ENCODE measurements around the gene KCNQ1OT1.

The KCNQ1OT1 gene

DNA sequence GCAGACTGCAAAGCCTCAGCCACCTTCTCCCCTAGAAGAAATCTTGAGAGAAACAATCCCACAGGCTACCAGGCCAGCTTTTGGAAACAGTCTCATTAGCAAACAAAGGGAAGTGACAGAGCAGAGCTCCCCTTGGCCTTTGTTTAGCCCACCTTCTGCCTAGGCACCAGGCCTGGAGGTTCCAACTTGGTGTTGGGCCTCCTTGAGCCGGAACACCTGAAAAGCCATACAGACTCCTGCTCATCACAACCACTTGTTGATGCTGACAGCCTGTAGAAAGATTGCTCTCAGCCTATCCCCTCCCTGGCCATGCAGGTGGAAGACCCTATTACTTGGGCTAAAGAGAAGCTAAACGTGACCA, 26.6 kb downstream of the KCNQ1OT1 start:
- no peak for FAIRE-seq
- no peak for DNase-seq (ENCODE audit: insufficient read length, low spot score)
- no peak for TF ChIP-seq POLR2A (IDR thresholded peaks at IDR 0.05; ENCODE audit: low read depth, low read length)

DNA sequence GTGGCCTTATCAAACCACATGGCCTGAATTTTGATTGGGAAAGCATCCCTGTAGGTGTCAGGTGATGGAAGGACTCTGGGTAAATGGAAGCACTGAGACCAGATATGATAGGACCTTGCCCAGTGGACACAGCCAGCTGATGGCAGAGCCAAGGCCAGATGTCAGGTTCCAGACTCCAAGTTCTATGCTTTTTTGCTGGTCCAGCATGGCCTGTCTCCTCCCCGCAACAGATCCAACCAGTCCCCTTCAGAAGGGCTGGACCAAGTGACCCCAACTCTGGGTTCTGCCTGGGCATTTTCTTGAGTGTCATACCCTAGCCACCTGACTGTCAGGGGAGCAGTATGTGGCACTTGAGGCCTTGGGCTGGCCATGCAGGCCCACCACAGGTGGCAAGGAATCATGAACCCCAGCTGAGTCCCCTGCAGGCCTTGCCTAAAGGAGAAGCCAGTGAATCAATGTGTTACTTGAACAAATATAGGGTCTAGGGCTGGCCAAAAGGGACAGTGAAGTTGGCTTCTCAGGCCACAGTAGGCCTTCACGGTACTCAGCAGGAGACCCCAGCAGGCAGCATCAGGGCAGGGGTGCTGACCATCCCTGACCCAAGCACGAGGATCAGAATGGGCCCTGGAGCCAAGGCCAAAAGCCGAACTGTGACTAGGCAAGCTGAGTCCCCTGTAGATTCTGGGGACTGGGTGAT, 27.1 kb downstream of the KCNQ1OT1 start:
- TF ChIP-seq POLR2A (IDR thresholded peaks at IDR 0.05; ENCODE audit: low read depth, low read length): no peak
- no peak for DNase-seq (ENCODE audit: insufficient read length, low spot score)
- no peak for FAIRE-seq

DNA sequence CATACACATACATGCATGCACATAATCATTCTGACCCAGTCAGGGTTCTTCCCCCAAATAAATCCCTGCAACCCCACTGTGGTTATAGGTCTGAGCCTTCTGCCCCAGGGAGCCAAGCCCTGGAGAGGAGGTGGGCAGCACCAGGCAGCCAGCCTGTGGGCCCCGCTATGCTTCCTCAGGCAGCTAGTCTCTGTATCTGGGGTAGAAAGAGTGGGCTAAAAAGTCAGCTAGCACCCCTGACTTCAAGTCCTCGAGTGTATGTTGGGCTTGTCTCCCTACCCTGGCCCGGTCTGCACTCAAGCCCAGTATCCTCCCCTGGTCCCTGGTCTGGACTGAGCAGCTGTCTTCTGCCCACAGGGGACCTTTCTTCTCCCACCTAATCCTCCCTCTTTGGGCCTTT, 28.0 kb downstream of the KCNQ1OT1 start:
- FAIRE-seq (no peak), DNase-seq (ENCODE audit: insufficient read length, low spot score) (no peak)
- TF ChIP-seq POLR2A (IDR thresholded peaks at IDR 0.05; ENCODE audit: low read depth, low read length): no peak

DNA sequence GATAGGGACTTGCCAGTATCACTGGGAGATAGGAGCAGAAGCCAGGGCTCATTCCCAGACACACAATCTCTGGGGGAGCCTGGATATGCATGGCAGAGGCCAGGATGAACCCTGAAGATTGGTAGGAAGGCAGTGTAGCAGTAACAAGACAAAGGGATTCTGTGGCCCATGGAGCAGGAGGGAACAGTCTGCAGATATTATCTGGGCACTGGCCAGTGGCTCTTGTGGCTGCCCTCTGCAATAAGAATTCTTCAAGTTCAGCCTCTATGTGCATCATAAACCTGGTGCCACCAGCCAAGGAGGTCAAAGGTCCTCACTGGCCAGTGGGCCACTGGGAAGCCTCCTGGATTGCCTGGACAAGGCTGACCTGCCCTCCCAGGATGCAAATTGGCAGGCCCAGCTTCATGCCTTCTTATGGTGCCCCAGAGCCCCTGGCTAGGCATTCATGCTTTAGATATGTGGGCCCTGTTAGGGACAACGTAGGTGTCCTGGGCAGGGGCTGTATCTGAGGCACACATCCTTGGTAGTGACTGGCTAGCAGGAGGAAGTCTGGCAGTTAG, 29.2 kb downstream of the KCNQ1OT1 start:
- no peak for TF ChIP-seq POLR2A (IDR thresholded peaks at IDR 0.05; ENCODE audit: low read depth, low read length)
- no peak for DNase-seq (ENCODE audit: insufficient read length, low spot score)
- FAIRE-seq: no peak

DNA sequence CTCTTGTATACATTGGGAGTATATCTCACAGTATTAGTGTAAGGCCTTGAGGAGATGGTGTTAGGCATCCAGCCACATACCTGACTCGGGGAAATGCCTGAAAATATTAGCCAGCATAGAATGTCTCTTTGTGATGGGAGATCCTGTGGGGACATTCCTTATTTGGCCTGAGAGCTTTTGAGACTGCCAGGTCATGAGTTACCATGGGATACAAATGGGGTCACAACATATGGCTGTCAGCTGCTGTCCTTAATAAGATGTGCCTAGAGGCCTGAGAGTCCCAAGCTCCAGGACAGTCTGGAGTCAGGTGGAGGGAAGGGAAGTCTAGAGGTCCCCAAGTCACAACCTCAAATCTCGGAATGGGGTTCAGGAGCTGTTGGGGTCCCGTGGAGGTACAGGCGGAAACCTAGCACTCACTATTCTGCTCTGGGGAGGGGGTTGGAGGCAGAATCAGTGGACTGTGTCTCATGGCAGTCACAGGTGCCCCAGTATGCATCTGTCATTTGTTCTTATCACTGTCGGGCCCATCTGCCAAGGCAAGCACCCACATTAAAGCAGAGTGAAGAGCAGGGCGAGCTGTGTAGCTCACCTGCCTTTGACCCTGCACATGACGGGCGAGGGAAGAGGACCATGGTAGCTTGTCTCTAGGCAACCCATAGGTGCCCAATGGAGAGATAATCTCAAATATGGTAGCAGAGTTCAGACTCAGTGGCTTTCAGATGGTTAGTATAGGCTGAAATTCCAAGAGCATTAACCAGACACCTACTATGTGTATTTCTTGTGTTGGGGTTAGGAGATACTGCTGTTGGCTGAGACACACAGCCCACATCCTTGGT, 29.9 kb downstream of the KCNQ1OT1 start:
- DNase-seq (ENCODE audit: insufficient read length, low spot score): no peak
- no peak for TF ChIP-seq POLR2A (IDR thresholded peaks at IDR 0.05; ENCODE audit: low read depth, low read length)
- no peak for FAIRE-seq

DNA sequence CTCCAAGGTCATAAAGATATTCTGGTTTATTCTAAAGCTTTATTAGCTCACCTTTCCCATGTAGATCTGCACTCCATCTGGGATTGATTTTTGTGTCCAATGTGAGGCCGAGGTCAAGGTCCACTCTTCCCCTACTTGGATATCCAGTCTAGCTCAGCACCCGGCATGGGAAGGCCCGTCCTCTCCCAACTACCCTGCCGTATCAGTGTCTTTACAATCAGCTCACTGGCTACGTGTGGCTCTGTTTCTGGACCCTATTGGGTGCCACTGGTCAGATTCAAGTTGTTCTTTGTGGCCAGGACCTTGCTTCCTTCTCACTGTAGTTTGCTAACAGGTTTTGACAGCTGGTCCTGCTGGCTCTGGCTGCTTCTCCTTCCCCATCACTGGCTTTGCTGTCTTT, 30.9 kb downstream of the KCNQ1OT1 start:
- FAIRE-seq (no peak), DNase-seq (ENCODE audit: insufficient read length, low spot score) (no peak)
- no peak for TF ChIP-seq POLR2A (IDR thresholded peaks at IDR 0.05; ENCODE audit: low read depth, low read length)

DNA sequence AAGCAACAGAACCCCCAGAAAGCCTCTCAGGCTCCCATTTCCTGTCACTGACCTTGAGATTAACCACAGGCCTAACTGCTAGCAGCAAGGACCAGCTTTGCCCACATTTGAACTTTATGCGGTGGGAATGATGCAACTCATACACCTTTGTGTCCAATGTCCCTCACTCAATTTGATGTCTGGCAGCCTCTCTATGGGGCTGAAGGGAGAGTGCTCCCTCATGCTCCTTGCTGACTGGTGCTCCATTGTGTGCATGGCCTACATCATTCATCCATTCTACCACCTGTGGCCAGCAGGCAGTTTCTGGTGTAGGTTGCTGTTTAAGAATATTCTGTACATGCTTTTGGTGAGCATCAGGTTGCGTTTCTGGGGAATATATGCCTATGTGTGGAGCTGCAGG, 31.9 kb downstream of the KCNQ1OT1 start:
- FAIRE-seq: no peak
- no peak for TF ChIP-seq POLR2A (IDR thresholded peaks at IDR 0.05; ENCODE audit: low read depth, low read length)
- DNase-seq (ENCODE audit: insufficient read length, low spot score): no peak

DNA sequence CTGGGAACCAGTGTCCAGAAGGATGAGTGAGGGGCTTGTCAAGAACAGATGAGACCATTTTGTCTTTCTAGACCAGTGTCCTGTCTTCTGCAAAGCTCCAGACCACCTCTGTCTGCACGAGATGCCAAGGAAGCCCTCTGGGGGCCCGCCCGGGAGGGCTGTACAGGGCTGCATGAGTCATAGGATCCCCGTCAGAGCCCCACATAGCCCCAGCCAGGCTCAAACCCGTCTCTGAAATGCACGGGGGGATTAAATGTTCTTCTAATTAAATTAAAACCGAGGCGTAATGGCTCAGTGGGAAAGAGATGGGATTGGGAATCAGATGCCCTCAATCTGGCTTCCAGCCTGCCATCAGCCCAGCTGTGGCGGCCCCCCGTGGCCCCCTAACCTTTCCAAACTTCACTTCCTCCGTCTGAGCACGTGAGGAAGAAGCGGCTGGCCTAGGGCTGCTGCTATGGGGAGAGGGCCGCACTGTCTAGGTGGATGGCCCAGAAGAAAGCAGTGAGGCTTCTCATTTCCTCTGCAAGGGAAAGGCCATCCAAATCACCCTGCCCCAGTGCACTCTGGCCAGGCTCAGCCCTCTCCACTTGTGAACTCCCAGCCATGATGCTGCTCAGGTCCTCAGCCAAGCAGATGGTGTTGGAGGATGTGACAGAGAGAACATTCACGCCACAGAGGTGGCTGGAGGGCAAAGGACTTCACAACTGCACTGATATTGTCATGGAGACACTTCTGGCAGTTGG, 32.8 kb downstream of the KCNQ1OT1 start:
- DNase-seq (ENCODE audit: insufficient read length, low spot score) (no peak), FAIRE-seq (no peak)
- no peak for TF ChIP-seq POLR2A (IDR thresholded peaks at IDR 0.05; ENCODE audit: low read depth, low read length)

DNA sequence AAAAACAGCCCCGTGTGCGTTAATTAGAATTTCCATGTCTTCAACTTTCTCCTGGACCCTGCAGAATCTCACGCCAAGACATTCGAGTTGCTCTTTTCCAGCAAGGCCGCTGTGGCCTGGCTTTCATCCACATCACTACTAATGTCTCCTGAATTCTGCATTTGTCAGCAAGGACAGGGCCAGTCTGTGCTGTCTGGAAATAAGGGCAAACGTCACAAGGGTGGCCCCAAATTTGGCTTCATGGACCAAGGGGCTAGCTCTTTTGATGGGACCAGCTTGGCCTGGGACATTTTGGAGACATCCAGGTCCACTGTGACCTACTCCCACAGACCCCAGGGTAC, 33.4 kb downstream of the KCNQ1OT1 start:
- no peak for TF ChIP-seq POLR2A (IDR thresholded peaks at IDR 0.05; ENCODE audit: low read depth, low read length)
- DNase-seq (ENCODE audit: insufficient read length, low spot score): no peak
- FAIRE-seq: no peak

DNA sequence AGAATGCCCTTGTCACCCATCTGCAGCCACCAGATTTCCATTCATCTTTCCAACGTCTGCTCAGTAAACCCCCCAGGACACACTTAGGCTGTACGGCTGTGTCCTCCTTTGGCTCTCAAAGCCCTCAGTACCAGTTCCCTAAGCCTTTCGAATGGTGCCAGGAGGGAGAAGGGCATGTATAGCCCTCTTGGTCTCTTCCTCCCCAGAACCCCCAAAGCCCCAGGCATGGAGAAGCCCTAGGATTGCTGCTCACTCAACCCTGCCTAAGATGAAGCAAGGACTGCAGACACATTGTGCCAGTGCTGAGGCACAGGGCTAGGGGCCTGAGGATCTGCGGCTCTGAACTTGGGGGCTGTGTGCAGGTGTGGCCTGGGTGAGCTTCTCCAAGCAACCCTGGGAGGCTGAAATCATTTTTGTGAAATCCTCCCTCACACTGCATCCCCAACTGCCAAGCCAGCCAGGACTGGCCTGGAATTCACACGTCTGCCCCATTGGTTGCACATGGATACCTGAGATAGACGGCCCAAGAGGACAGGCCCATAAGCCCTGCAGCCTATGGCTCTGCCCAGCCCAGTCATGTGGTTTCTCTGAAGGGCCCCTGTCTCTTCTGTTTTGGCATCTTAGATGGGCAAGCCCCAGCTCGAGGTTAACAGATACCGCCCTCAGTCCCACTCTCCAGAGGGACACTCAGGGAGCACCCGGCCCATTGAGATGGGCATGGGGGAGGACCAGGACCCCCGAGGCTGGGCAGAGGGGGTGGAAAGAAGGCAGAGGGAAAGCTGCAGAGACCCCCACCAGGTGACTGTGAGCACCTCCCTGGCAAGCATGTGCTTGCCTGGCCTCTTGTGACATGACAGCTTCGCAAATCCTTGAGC, 34.0 kb downstream of the KCNQ1OT1 start:
- TF ChIP-seq POLR2A (IDR thresholded peaks at IDR 0.05; ENCODE audit: low read depth, low read length): no peak
- no peak for FAIRE-seq
- DNase-seq (ENCODE audit: insufficient read length, low spot score): no peak

DNA sequence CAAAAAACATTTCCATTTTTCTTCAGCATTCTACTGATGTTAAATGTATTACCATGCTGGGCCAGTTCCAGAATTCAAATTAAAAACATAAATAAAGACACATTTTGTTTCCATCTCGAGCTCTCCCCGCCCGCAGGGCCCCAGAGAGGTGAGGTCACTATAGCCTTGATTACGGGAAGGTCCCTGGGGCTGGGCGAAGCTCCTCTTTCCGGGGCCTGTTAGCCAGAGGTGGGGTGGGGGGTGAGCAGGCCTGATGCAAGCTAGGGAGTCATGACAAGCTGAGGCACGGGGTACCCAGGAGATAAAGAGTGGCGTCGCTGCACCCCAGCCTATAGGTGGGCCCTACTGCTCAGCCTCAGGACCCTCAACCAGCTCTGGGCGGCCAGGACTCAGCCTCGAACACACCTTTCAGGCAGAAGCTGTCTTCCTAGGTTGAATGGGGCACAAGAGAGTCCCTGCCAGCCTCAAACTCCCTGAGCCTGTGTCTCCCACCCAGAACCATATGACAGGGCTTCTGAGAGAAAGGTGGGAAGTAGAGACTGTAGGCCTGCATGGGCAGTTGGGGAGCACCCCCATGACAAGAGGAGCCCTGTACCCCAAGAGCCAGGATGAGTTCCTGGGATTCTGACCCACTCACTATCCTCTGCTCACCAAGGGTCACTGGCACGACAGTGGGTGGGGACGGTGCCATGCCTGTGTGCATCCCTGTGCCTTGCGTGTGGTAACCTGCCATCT, 34.8 kb downstream of the KCNQ1OT1 start:
- no peak for TF ChIP-seq POLR2A (IDR thresholded peaks at IDR 0.05; ENCODE audit: low read depth, low read length)
- FAIRE-seq (no peak), DNase-seq (ENCODE audit: insufficient read length, low spot score) (no peak)

DNA sequence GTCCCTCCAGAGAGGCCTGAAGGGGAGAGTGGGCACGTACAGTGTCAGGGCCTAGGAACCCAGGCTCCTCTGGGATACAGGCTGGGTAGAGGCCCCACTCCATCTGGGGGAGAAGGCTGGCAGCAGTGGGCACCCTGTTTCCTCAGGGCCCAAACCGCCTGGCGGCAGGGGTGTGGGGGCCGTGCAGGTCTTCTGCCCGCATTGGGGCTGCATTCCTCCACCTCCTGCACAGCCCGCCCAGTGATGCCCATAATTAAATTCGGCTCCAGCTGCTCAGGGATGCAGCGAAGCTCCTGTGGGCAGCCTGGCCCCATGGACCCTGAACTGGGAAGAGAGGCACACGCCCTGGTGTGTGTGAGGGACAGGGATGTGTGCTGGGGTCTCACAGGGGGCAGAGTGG, 35.4 kb downstream of the KCNQ1OT1 start:
- FAIRE-seq: no peak
- DNase-seq (ENCODE audit: insufficient read length, low spot score): no peak

DNA sequence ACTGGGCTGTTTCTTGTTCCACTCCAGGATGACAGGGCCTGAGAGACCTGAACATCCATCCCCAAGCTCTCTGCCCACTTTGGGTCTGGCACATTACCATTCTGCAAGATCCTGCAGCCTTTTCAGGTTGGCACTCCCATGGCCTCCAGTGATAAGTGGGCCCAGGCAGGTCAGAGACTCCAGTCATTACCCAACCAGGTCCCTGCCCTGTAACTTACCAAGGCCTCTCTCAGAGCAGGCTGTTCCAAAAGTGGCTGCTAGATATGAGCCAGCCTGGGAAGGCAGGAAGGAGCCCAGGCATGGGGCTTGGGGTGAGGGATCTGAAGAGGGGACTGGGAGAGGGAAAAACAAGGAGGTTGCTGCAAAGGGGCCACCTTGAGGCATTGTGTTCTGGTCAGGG, 35.9 kb downstream of the KCNQ1OT1 start:
- TF ChIP-seq POLR2A (IDR thresholded peaks at IDR 0.05; ENCODE audit: low read depth, low read length): no peak
- no peak for DNase-seq (ENCODE audit: insufficient read length, low spot score)
- no peak for FAIRE-seq

More for the DNA sequence above, 35.4 kb downstream of the KCNQ1OT1 start:
- no peak for TF ChIP-seq POLR2A (IDR thresholded peaks at IDR 0.05; ENCODE audit: low read depth, low read length)

Measured in H54 (cell line).